Neural crest cell (in vitro differentiated cells): Measurements from ENCODE around the gene FHIT. TPM values are rescaled to one million over a fixed set of nuclear protein-coding genes. Genes with fewer than 3 reads are reported as not detected.

ENCODE experiments used
- DNase-seq: peaks from one replicate; pipeline ENCODE4 v3.0.0; 2021; ENCODE audit warnings: low read depth, mixed read lengths, low spot score
- H3K27ac Mint-ChIP-seq: one replicate; pipeline ENCODE4 v1.8.0; 2021; ENCODE audit warnings: mild to moderate bottlenecking, mixed read lengths; ENCODE audit not compliant: unreplicated experiment
- H3K27me3 Mint-ChIP-seq: 2 replicates; pipeline ENCODE4 v1.8.0; 2021; ENCODE audit warnings: low read depth, mild to moderate bottlenecking, mixed read lengths
- H3K36me3 Mint-ChIP-seq: 2 replicates; pipeline ENCODE4 v1.8.0; 2021; ENCODE audit warnings: low read depth, mild to moderate bottlenecking, mixed read lengths
- H3K4me1 Mint-ChIP-seq: 2 replicates; pipeline ENCODE4 v1.8.0; 2021; ENCODE audit warnings: mixed read lengths
- H3K4me3 Mint-ChIP-seq: one replicate; pipeline ENCODE4 v1.8.0; 2021; ENCODE audit warnings: mild to moderate bottlenecking, mixed read lengths
- H3K9me3 Mint-ChIP-seq: 2 replicates; pipeline ENCODE4 v1.8.0; 2021; ENCODE audit warnings: mixed read lengths
- CTCF ChIP-seq: fragments of 200-600 bp; sonication (generic); conservative IDR thresholded peaks from 2 replicates; pipeline ENCODE4 v1.5.0; 2021; ENCODE audit warnings: antibody characterized with exemption, mild to moderate bottlenecking
- total RNA-seq: library from RNA; stranded (reverse); gene quantifications from 2 replicates; pipeline ENCODE4 v1.2.1, GENCODE V29; 2021

FHIT gene
- total RNA-seq, 1 donor from 2014 or later = 5.2 TPM

- H3K36me3 Mint-ChIP-seq = no peaks in the 10 kb centered on the region
- no peak for TF ChIP-seq CTCF
- H3K27ac Mint-ChIP-seq = no peak overlapping the region
- no peaks in the 10 kb centered on the region for H3K27me3 Mint-ChIP-seq
- H3K4me3 Mint-ChIP-seq = no peak overlapping the region
- H3K4me1 Mint-ChIP-seq = peaks cover 7% of the 10 kb centered on the region
- no peak for DNase-seq
- H3K9me3 Mint-ChIP-seq = peaks cover 1% of the 10 kb centered on the region
Measured at GRCh38 chr3:60402931-60403330, 848.3 kb downstream of the FHIT start.

GRCh38 chr3:60399861-60400845, 851.1 kb downstream of the FHIT start:
- H3K4me3 Mint-ChIP-seq = no peak overlapping the region
- peaks cover 4% of the 10 kb centered on the region for H3K9me3 Mint-ChIP-seq
- no peak for DNase-seq
- peaks cover 7% of the 10 kb centered on the region for H3K4me1 Mint-ChIP-seq
- no peaks in the 10 kb centered on the region for H3K36me3 Mint-ChIP-seq
- no peaks in the 10 kb centered on the region for H3K27me3 Mint-ChIP-seq
- no peak for TF ChIP-seq CTCF
- no peak overlapping the region for H3K27ac Mint-ChIP-seq

- no peak for DNase-seq
- H3K4me1 Mint-ChIP-seq = peaks cover 7% of the 10 kb centered on the region
- H3K9me3 Mint-ChIP-seq = peaks cover 4% of the 10 kb centered on the region
- no peak for TF ChIP-seq CTCF
- no peak overlapping the region for H3K27ac Mint-ChIP-seq
- H3K36me3 Mint-ChIP-seq = no peaks in the 10 kb centered on the region
- H3K27me3 Mint-ChIP-seq = no peaks in the 10 kb centered on the region
- H3K4me3 Mint-ChIP-seq = no peak overlapping the region
Measured at GRCh38 chr3:60399292-60399691, 852.0 kb downstream of the FHIT start.

GRCh38 chr3:60395173-60395762, 856.0 kb downstream of the FHIT start:
- no peaks in the 10 kb centered on the region for H3K27me3 Mint-ChIP-seq
- H3K4me1 Mint-ChIP-seq = peaks cover 4% of the 10 kb centered on the region
- H3K9me3 Mint-ChIP-seq = peaks cover 4% of the 10 kb centered on the region
- TF ChIP-seq CTCF = no peak
- DNase-seq = no peak
- no peak overlapping the region for H3K27ac Mint-ChIP-seq
- H3K36me3 Mint-ChIP-seq = no peaks in the 10 kb centered on the region
- H3K4me3 Mint-ChIP-seq = no peak overlapping the region

GRCh38 chr3:60393946-60394345, 857.3 kb downstream of the FHIT start:
- Mint-ChIP-seq H3K27me3 (no peaks in the 10 kb centered on the region), H3K36me3 (no peaks in the 10 kb centered on the region), H3K4me1 (no peaks in the 10 kb centered on the region), H3K27ac (no peak overlapping the region), H3K4me3 (no peak overlapping the region), H3K9me3 (peaks cover 4% of the 10 kb centered on the region)
- no peak for DNase-seq
- no peak for TF ChIP-seq CTCF
